GM19395 (cell line): ENCODE data around the gene ELP1.
"Not testable (repeated sequence)": the region's sequence is repeated elsewhere in the genome, so short reads cannot be mapped to it uniquely, and the experiment has no call there.

ENCODE experiments used
- ATAC-seq: cut with Tn5 transposase; IDR thresholded peaks from one replicate; pipeline ENCODE4 v1.9.1; 2021; ENCODE audit warnings: mild to moderate bottlenecking, moderate library complexity; ENCODE audit not compliant: unreplicated experiment

Gene ELP1

DNA sequence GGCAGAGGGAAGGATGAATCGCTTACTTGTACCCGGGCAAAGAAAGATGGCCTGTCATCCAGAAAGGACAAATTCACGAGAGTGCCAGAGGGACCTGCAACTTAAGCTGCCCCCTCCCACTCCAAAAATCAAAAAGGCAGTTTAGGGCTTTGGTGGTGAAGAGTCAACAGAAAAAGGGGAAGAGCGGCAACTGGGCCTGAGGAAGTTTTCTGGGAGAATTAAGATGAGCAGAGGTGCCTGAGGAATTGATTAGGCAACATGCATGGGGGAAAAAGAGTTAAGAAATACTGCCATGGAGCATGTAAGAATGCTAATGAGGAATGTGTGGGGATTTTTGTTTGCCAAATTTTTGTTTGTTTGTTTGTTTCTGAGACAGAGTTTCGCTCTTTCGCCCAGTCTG is 76.4 kb downstream of the ELP1 start:
- ATAC-seq = no peak

DNA sequence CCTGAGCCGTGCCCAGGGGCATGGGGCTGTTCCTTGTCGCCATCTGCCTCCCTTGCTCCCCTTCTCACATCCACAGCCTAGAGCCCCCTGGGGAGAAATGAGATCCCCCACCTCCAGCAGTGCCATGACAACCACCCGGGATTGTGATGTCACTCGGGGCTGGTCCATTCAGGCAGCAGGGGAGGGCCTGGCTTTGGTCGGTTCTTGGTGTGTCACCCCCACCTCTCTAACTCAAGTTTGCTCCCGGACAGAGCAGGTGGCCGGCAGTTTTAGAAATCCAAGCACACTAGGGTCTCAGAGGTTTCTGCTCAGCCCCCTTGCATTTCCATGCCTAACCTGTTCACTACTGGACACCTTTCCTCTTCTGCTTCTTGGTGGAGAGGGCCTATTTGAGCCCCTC is 78.0 kb downstream of the ELP1 start, which contains the start of gene ACTL7B:
ACTL7B (minus strand) TSS at position 99 of the 400 bp plus-strand sequence; CDS start at position 43, 56 bp downstream.
- no peak for ATAC-seq

DNA sequence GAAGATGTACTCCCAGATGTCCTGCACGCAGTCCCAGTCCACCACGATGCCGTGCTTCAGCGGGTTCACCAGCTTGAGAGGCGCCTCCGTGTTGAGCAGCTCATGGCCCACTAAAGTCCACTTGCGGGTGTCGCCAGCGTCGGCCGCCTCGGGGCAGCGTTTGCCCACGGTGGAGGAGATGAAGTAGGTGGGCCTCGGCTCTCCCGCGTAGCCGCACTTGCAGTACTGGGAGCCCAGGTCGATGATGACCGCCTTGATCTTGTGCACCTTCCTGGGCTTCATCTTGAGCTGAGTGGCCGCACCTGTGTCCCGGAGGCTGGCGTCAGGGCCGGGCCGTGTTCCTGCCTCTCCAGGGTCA is 78.4 kb downstream of the ELP1 start:
- no peak for ATAC-seq

DNA sequence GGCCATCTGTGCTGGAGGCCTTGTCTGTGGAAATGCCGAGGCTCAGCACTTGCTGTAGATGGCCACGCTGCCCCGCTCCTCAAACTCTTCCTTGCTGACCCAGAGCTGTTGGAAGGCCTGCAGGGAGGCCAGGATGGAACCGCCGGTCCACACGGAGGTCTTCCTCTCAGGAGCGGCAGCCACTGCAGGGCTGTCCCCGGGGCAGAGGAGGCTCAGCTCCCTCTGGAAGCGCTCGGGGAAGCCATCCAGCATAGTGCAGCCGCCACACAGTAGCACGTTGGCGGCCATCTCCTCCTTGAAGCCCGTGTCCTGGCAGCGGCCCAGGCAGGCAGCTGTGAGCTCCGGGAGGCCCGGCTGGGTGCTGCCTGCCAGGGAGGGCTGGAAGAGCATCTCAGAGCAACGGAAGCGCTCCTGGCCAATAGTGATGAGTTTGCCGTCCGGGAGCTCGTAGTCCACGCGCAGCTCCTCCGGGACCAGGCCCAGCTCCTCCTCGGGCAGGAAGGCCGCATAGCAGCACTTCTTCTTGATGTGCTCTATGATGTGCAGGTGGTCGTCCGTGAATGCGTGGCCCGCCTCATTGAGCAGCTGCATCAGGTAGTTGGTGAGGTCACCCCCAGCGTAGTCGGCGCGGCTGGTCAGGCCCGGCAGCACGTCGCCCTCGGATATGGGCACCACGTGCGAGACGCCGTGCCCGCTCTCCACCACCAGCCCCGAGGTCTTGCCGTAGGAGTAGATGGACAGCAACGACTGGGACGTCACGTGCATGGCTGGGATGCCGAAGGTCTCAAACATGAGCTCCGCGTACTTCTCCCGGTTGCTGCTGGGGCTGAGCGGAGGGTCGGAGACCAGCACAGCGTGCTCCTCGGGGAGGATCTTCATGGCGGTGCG is 79.0 kb downstream of the ELP1 start:
- ATAC-seq = no peak

DNA sequence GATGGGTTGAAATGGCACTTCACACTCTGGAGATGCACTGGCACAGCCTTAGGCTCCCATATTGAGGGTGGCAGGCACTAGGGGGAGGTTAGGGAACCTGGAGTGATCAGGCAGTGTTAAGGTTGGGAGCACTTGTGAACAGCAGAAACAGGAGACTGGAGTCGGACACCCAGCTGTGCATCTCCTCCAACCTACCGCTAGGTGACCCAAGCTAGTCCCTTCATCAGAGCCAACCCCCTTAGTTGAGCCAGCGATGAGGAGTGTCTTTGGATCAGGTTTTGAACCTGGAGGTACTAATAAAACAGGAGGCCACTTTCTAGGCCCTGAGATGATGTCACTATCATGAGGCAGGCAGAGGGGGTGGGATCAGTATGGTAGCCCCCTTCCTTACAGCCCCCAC is 79.8 kb downstream of the ELP1 start:
- ATAC-seq = no peak

DNA sequence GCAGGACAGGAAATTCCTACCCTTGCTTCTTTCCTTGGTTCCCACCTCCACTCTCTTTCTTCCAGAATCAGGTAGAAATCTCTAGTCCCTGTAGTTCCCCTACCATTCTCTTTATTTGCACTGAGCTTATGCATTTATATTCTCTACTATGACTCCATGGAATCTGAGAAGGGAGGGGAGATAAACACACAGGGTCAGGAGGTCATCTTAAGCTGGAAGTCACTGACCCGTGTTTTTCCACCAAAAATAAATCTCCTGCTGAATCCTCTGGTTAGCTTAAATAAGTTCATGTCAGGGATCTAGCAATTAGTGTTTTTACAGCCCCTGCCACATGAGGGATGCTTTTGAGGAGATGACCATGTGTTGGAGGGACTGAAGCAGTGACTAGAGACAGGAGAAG is 81.8 kb downstream of the ELP1 start:
- no peak for ATAC-seq

DNA sequence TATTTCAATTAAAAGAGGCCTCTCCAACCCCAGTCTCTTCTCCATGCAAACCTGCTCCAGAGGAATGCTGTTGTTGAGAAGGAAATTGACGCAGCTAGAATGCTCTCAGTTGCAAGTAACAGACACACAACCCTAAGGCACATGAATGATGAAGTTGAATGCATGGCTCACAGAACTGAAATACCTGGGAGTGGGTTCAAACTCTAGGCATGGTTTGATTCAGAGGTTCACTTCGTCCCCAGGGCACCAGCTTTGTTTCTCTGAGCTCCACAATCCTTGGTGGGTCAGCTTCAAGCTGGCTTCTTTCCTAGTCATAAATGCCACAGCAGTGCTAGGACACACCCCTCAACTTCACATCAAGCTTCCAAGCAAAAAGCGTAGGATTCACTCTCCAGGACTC is 82.8 kb downstream of the ELP1 start:
- no peak for ATAC-seq

DNA sequence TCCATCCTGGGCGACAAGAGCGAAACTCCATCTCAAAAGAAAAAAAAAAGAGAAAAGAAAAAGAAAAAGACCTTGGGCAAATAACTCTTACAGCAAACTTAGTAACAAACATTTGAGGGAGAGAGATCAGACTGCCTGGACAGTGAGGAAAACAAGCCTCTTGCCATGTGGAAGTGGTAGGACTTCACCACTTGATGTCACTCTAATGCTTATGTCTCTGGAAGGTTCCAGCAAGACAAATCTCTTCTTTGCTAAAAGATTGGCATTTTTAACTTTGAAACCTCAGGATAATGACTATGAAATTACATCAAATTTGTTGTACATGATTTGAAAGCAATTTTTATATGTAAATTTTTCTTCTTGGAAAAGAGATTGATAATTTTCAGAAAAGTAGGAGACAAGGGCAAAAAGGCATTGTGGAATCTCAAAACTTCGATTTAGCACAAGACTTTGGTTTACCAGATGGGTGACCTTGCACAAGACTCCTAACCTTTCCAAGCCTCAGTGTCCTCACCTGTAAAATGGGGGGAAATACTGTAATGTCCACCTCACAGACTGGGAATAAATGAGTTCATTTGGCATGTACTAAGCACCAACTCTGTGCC is 83.5 kb downstream of the ELP1 start:
- no peak for ATAC-seq

DNA sequence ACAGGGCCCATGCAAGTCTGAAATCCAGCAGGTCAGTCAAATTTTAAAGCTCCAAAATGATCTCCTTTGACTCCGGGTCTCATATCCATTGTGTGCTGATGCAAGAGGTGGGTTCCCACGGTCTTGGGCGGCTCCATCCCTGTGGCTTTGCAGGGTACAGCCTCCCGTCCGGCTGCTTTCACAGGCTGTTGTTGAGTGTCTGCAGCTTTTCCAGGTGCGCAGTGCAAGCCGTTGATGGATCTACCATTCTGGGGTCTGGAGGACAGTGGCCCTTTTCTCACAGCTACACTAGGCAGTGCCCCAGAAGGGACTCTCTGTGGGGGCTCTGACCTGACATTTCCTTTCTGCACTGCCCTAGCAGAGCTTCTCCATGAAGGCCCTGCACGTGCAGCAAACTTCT is 85.6 kb downstream of the ELP1 start:
- not testable (repeated sequence) for ATAC-seq

DNA sequence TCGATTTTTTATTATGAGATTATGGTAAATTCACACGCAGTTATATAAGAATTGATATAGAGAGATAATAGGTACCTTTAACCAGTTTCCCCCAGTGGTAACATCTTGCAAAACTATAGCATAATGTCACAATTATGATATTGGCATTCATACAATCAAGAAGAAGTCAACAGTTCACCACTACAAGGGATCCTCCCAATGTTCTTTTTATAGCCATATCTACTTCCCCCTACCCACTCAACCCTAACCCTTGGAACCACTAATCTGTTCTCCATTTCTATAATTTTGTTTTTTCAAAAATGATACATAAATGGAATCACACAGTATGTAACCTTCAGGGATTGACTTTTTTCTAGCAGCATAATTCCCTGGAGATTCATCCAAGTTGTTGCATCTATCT is 88.0 kb downstream of the ELP1 start:
- no peak for ATAC-seq

DNA sequence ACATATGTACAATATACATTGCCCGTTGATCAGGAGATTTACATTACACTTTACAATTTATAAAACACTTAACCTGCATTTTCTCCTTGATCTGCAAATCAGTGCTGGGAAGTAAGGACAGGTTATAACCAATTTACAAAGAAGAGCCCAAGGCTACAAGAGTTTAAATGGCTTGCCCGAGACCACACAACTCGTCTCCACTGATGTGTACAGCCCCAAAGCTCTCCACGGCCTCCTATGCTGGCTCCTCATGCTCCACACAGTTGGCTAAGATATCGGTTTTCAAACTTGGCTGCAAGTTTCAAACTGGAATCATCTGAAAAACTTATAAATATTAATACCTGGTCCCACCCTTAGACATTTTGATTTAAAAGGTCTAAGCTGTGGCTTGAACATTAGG is 88.4 kb downstream of the ELP1 start:
- no peak for ATAC-seq

DNA sequence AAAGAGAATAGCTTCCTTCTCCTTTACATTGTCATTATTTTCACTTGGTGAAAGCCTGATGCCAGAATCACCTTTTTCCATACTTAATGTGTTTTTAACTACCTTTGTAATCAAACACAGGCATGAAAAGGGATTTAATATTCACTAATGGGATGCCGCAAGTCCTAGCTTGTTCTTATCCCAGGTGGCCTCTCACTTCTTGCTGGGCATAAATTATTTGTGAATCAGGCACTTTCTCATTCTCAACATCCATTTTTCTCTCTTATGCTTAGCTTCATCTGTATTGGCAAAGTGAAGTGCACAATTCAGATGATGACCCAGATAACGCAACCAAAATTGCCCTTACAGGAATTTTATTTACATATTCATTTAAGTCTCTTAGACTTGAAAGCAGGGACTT is 89.1 kb downstream of the ELP1 start:
- no peak for ATAC-seq

DNA sequence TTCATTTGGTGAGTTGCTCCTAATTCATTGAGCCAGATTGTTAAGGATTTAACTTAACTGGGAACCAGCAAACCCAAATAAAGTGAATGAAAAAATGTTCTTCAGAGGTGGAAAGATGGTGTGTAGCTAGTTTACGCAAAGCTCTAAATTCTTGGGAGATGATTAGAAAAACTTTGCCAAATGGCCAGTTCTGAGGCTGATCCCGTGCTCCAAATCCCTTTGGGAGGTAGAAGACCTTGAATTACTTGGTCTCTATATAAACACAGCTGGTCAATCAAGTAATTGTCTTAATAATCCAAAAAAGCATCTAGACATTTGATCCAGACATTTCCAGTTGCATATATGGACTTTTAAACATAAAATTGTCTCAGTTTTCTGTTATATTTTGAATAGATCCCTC is 89.5 kb downstream of the ELP1 start:
- ATAC-seq = no peak

DNA sequence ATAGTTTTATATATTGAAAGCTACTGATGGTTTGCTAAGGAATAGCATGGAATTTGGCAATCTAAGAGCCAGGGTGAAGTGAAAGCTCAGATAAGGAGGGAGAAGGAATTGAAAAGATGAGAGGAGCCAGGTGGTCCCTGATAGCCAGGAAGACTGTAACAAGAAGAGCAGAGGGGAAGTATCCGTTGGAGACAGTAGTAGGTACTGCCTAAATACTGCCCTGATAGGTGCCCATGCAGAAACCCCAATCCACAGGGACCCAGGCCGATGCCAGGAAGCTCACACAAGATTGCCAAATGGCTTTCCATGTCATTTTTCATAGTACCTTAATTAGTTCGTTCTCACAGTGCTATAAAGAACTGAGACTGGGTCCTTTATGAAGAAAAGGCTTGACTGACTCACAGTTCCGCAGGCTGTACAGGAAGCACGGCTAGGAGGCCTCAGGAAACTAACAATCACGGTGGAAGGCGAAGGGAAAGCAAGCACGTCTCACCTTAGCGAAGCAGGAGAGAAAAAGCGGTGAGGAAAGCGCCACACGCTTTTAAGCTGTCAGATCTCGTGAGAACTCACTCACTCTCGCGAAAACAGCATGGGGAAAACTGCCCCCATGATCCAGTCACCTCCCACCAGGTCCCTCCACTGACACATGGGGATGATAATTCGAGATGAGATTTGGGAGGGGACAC is 91.2 kb downstream of the ELP1 start:
- peak; percentile 77 for ATAC-seq

DNA sequence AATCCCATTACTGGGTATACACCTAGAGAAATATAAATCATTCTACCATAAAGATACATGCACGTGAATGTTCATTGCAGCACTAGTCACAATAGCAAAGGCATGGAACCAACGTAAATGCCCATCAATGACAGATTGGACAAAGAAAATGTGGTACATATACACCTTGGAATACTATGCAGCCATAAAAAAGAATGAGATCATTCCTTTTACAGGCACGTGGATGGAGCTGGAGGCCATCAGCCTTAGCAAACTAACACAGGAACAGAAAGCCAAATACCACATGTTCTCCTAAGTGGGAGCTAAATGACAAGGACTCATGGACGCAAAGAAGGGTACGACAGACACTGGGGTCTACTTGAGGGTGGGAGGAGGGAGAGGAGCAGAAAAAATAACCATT is 94.4 kb downstream of the ELP1 start:
- not testable (repeated sequence) for ATAC-seq

DNA sequence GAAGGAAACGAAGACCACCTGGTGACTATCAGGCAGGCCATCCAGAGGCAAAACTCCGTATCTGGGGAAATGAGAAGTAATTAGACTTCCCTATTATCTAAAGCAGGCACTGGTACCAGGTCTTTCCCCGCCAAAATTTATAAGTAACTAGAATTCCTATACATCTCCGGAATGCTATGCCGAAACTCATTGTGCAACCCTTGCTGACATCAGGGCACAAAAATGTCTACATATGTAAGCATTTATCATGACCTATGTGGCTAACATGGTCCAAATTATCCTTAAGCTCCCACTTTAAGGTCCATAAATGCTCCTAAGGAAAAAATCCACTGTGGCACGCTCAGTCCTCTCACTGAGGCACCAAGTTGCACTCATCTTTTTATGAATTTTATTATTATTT is 95.9 kb downstream of the ELP1 start:
- no peak for ATAC-seq

DNA sequence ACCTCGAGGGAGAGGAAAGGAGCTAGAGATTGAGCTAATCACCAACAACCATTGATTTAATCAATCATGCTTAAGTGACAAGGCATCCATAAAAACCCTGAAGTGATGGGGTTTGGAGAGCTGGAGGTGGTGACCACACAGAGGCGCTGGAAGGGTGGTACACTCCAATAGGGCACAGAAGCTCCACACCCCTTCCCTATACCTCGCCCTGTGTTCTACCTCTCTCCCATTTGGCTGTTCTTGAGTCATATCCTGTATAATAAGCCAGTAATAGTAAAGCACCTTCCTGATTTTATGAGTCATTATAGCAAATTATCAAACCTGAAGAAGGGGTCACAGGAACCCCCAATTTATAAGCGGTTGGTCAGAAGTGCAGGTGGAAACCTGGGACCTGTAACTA is 96.4 kb downstream of the ELP1 start:
- ATAC-seq = no peak

DNA sequence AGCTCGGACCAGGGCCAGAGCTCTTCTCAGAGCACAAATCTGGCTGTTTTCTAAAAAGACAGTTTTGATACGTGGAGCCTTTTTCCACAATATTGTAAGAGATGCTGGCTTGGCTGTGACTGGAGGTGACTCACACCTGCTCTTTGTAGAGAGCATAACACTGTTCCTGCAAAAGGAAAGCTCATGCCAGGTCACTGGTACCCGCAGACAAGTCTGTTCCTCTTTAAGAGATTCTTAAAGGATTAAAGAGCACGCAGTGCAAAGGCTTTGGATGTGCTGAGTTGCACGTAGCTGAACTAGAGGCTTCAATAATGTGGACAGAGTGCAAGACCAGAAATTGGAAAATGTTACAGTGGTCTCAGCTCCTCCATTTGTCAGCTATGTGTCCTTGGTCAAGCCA is 97.1 kb downstream of the ELP1 start:
- ATAC-seq = no peak

DNA sequence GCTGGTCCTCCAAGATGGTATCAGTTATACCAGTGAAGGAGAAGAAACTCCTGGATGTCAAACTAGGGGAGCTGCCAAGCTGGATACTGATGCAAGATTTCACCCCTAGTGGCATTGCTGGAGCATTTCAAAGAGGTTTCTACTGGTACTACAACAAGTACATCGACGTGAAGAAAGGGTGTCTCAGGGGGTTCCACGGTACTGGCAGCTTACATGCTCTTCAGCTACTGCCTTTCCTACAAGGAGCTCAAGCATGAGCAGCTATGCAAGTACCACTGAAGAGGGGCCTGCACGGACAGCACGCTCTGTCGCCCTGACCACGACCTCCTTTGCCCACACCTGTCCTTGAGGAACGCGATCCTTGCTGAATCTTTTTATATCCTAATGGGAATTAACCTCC is 97.6 kb downstream of the ELP1 start:
- ATAC-seq = no peak

DNA sequence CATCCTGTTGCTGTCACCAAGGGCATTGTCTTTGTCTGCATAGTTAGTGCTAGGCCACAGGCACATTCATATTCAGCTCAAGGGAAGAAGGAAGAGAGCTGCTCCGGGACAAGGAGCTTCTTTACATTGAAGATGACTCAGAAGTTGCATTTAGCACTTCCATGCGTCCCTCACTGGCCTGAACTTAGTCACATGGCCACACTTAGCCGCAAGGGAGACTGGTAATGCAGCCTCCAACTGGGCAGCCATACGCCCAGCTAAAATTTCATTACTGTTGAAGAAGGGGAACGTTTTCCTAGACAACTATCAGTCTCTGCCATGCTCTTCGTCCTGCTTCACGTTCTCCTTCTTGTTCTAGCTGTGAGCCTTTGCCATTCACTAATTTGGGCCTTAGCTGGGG is 98.1 kb downstream of the ELP1 start:
- ATAC-seq = no peak

DNA sequence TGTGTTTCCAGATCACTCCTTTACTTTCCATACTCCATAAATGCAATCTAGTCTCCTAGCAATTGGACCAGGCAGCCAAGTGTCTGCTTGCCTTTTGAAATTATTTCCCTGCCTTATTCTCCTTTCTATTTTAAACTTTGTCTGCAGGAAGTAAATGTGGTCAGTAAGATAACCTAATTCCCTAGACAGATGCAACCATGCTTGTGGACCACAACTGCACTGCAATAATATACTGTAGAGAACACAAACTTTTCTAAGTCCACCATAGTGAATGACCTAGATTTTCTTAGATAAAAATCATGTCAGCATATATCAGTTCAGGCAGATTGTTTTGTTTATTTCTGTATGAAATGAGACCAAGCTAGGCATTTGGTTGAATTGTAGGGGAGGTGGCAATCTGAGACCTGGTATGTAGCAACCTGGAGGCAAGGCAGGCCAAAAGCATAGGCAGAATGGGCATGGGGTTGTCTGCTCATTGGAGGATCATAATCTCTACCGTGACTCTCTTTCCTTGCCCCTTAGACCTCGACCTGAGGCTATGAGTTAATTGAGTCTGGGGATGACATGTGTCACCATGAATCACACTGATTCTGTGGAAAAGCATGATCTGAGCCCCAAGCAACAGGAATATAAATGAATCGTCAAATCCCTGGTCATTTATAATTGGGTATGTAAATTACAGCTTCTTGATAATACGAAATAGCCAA is 98.8 kb downstream of the ELP1 start:
- ATAC-seq = no peak

DNA sequence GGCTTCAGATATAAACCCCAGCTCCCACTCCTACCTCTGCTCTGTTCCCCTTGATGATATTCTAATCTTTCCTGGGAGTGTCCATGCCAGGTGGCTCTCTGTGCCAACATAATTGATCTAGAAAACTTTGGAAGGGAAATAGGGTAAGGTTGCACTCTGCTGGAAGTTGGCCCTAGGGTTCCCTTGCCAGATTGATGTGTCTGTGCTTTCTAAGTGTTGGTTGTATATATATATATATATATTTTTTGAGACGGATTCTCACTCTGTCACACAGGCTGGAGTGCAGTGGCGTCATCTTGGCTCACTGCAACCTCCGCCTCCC is 101.8 kb downstream of the ELP1 start:
- no peak for ATAC-seq
